ENCODE measurements around the gene DUSP14. TPM values are rescaled to one million over a fixed set of nuclear protein-coding genes. Genes with fewer than 3 reads are reported as not detected.

DUSP14 gene
- total RNA-seq, 1 experiment from 2014 or later = 50.8 TPM

DNA sequence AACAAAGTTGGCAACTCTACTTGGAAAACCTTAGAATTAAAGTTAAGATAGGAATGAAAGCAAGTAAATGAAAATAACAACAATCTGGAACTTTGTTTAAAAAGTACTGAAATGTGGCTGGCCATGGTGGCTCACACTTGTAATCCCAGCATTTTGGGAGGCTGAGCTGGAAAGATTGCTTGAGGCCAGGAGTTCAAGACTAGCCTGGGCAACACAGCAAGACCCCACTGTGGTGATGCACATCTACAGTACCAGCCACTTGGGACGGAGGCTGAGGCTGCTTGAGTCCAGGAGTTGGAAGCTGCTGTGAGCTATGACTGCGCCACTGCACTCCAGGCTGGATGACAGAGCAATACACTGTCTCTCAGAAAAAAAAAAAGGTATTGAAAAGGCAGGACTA lies 67.8 kb downstream of the DUSP14 start:
- DNase-seq (ENCODE audit: low spot score) = no peak

- DNase-seq (ENCODE audit: low spot score) = no peak
Observed at GRCh38 chr17:37558299-37558698, 68.6 kb downstream of the DUSP14 start.

GRCh38 chr17:37562016-37562745 lies 72.5 kb downstream of the DUSP14 start:
- no peak for DNase-seq (ENCODE audit: low spot score)

Other genes with a start within 250 kb of the DUSP14 start
- gene C17orf78, start 113.9 kb upstream of the DUSP14 start, total RNA-seq (2014; rRNA removed; shearing (Covaris generic)) = not detected in 2 replicates
- gene ACACA, start 83.1 kb upstream of the DUSP14 start, total RNA-seq (2014; rRNA removed; shearing (Covaris generic)) = 27.6 and 50.3 TPM in 2 replicates
- 11.3 and 15.4 TPM in 2 replicates for gene TADA2A, start 83.0 kb upstream of the DUSP14 start, total RNA-seq (2014; rRNA removed; shearing (Covaris generic))
- gene SYNRG, start 119.5 kb downstream of the DUSP14 start, total RNA-seq (2014; rRNA removed; shearing (Covaris generic)) = 5.6 and 9.8 TPM in 2 replicates
- 14.4 and 24.4 TPM in 2 replicates for gene DDX52, start 153.6 kb downstream of the DUSP14 start, total RNA-seq (2014; rRNA removed; shearing (Covaris generic))

All from H4 (cell line).